NCI-H1092 treated with DMSO at 0.1 percent for 48 hours (cell line): ENCODE data around the gene DCLK2.

Experiments
- DNase-seq: peaks from one replicate; lab custom pipeline; 2025; lab: John Stamatoyannopoulos, UW

DCLK2 gene

DNA sequence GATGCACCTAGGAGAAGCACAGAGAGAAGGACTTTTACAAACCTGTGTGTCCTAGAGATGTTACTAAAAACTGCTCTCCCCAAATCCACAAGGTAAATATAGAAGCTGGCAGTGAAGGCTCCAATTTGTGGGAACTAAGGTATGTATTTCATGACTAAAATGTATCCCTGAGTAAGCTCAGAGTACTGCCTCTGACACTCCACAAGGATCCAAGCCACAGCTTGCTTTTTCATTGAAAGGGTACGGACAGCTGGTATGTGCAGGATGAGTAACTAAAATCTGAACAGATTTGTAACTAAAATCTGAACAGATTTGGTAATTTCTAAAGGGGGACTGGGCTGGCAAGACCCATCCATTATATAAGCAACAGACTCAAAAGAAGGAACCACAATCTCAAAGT is 187.6 kb downstream of the DCLK2 start:
- no peak for DNase-seq

GRCh38 chr4:150268444-150268843 is 190.2 kb downstream of the DCLK2 start:
- DNase-seq, result no peak

DNA sequence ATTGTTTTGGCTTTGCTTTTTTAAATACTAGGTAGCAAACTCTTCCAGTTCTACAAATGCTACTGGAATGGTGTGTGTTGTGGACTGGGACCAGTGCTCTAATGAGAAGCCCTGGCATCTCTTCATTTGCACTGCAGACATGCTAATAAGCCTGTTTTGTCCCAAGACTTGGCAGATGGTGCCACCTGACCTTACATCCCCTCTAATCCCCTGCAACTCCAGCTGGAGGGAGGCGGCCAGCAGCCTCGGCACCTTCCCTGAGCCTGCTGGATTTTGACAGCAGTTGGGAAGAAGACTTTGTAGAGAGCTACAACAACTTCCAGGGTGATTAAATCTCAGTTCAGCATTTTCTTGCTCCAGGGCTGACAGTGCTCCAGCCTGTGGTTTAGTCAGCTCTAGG is 200.0 kb downstream of the DCLK2 start:
- DNase-seq, result no peak

GRCh38 chr4:150280081-150280895 is 202.0 kb downstream of the DCLK2 start:
- DNase-seq, result no peak

DNA sequence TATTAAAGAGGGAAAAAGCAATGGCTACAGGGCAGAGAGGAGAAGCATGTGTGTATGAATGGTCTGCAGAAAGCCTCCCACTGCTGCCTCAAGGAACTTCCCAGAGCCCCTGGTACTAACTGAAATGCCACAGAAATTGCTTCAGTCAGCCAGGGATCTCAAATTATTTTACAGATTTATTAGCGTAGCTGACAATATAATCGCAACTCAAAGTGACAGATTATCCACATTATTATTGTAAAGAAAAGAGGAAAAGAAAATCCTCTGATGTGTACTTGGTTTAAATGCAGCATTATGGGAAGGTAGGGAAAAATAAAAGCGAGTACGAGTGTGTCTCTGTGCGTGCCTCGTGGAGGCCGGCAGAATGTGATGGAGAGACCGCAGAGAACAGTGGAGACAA is 202.7 kb downstream of the DCLK2 start:
- DNase-seq, result no peak

DNA sequence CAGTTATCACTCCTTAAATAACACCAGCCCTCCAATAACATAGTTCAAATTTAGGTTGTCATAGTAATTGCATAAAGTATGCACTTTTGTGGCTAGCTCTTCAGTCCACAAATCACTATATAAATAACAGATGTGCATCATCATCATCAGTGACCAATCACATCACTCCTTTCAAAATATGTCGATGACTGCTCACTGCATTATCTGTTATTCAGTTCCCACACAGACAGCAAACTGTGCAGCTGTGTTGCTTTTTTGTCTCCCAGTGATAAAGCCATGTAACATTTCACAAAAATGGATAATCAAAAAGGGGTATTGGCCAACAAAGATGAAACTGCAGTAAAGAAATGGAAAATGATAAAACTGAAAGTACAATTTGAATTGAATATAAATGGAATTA is 205.4 kb downstream of the DCLK2 start:
- DNase-seq, result no peak

DNA sequence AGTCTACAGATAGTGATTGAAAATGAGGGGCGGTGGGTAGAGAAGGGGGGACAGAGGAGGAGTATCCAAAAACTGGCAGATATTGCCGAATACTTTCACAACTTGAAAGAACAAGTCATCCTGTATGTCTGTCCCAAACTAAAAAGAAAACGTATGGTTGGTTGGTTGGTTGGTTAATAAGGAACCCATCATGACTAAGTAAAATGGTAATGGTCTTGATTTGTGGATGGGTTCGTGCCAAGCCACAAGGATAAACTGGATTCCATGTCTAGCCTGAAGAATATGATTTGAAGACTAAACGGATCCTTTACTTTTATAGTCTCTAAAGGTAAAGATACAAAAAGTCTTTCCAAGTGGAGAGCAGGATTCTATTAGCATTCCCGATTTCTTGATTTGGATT is 208.4 kb downstream of the DCLK2 start:
- no peak for DNase-seq

DNA sequence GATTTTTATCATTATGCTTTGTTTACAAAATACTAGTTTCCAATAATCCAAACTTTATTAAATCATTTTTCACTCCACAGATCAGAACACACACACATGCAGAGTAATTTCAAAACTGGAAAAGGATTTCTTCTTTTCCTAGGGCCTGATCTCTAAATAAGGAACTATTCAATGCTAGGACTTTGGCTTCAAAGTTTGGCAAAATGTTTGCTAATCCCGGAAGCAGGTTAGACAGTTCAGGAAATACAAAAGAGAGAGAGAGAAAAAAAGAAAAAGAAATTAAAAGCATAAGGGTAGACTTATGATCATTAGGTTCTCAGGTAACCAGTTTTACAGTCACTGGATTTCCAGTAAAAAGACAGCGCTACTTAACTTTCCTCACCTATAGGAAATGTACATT is 211.0 kb downstream of the DCLK2 start:
- DNase-seq, result no peak

DNA sequence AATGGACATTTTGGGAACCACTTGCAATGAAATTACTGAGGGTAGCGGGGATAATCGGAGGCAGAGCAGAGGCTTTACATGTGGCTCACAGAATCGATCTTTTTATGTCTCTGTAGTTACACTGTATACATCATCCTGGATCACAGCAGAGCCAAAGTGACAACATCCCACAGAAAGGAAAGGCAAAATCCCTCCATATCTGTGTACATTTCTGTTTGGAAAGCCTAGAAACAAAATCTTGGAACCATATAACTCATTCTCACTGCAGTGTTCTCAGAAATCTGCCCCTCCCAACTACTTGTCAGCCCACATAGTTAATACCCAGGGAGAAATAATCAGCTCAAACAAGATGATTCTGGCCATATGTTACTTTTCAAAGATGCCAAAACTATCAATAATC is 211.6 kb downstream of the DCLK2 start:
- no peak for DNase-seq

DNA sequence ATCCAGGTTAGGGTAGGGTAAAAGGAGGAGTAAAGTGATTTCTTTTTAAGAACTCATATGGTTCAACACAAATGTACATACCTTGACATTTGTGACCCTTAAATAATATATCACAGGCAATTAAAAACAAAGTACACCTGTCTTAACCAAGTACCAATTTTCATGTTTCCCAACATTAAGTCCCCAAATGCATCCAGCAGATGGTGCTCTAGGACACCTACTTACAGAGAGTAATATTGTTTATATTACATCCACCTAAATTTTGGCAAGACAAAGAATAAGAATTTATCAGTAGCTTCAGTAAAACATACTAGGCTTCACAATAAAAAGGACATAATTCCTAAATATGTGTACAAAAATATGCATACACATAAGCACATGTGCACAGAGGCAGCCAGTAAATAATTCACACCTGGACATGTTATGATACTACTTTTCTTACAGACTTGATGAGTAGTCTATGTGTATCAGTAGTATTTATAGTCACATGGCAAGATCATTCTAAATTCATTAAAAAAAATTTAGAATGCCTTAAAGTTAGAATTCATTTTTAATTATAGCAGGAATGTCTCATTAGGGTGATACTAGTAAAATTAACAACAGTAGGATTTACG is 219.7 kb downstream of the DCLK2 start:
- peak; percentile 51 for DNase-seq

DNA sequence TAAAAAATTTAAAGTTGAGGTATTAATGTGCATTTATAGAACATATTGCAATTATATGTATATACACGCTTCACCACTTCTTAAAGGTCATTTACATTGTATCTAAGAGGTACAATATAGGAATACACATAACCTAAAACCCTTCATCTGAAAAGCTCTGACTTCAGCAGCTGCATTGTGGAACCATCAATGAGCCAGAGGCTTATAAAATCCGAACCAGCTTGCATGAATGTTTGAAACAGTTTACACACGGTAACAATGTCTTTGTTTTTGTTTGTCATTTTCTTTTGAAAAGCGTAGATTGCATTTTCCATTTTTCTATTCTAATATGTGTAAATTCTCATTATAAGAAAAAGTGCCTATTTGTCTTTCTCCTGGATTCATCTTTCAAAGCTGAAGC is 221.6 kb downstream of the DCLK2 start:
- DNase-seq, result peak; percentile 42

DNA sequence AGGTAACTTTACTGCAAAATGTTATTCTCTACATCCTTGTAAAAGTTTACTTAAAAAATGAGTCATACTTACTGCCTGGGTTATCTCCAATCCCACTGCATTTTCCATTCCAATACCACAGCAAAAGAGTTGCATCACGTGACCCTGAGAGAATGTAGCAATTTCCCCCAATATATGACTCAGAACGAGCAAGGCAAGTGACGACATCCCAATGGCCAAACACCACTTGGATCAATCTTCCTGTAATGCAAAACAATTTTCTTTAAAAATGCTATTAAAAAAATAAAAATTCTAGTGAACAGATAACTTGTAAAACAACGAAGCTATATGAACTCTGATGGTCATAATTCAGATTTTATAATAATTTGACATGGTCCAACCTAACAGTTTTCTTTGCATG is 224.3 kb downstream of the DCLK2 start:
- no peak for DNase-seq

GRCh38 chr4:150305995-150306394 is 227.8 kb downstream of the DCLK2 start:
- no peak for DNase-seq

DNA sequence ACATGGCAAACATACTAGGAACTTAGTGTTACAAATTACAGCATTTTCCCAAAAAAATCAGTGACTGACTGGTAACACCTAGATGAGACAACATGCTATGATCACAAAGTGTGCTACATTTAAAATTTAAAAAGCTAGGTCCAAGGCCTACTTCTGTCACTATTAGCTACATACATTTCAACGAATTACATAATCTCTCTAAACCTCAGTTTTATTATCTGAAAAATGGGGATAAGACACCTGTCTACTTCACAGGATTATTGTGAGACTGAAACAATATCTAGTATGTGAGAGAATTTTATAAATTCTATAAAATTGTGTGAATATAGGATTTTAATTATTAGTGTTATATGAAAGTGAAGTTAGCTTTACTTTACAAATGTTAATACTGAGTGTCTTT is 228.5 kb downstream of the DCLK2 start:
- no peak for DNase-seq
